Retinal pigment epithelial cell (primary cell): ENCODE results near the gene FER.
"Not testable (repeated sequence)": the region's sequence is repeated elsewhere in the genome, so short reads cannot be mapped to it uniquely, and the experiment has no call there.

Experiments used
- DNase-seq: peaks from one replicate; pipeline ENCODE4 v3.0.0-alpha.2; 2010; ENCODE audit warnings: low read depth
- H3K4me3 ChIP-seq: 2 replicates; pipeline ENCODE4 v1.5.1; 2011; ENCODE audit warnings: mild to moderate bottlenecking, low read length, control low read depth, moderate library complexity
- TF ChIP-seq, protein P1 (sequence below): conservative IDR thresholded peaks from 2 replicates; pipeline ENCODE4 v1.5.1; 2011; ENCODE audit warnings: low read depth, low read length, control low read depth, inconsistent platforms

FER gene

DNA sequence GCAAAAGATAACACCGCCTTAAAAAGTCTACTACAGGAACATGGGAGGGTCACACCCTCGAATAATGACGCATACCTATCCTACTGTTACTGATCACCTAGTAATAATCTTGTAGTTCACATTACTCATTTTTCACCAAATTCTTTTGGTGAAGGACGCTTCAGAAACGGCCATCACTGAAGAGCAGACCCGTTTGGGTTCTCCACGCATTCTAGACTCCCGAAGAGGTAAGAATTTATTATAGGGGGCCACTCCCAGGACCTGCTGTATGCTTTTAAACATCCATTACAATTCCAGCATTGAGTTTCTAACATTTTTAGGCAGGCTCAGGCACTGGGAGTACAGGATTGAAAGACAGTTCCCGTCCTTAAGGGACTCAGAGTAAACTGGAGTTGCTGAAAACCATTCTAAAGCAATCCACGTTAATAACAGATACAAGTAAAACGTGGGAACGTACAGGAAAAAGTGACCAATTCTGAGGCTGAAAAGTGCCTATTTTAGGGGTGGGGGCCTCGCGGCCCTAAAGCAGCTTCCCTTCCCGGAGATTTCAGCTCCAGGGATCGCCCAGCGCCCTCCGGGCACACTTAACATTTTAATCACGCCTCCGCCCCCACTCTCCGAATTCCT is at the start of gene FER:
Gene FER, plus strand, starts transcription at position 124 of the 627 bp plus-strand sequence. CDS start 50,286 bp downstream, outside the sequence.
- H3K4me3 ChIP-seq = peak within 1 kb of the TSS; percentile 82
- DNase-seq = peak; percentile 46

DNA sequence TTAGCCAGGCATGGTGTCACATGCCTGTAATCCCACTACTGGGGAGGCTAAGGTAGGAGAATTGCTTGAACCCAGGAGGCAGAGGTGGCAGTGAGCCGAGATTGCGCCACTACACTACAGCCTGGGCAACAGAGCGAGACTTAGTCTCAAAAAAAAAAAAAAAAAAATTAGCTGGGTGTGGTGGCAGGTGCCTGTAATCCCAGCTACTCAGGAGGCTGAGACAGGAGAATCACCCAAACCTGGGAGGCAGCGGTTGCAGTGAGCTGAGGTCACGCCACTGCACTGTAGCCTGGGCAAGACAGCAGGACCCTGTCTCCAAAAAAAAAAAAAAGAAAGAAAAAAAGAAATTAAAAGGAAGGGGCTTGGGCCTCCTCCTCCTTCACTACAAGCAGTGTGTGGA is 47.3 kb upstream of the FER start:
- not testable (repeated sequence) for H3K4me3 ChIP-seq, DNase-seq

More for the DNA sequence above, at the start of gene FER:
- TF ChIP-seq, protein P1, sequence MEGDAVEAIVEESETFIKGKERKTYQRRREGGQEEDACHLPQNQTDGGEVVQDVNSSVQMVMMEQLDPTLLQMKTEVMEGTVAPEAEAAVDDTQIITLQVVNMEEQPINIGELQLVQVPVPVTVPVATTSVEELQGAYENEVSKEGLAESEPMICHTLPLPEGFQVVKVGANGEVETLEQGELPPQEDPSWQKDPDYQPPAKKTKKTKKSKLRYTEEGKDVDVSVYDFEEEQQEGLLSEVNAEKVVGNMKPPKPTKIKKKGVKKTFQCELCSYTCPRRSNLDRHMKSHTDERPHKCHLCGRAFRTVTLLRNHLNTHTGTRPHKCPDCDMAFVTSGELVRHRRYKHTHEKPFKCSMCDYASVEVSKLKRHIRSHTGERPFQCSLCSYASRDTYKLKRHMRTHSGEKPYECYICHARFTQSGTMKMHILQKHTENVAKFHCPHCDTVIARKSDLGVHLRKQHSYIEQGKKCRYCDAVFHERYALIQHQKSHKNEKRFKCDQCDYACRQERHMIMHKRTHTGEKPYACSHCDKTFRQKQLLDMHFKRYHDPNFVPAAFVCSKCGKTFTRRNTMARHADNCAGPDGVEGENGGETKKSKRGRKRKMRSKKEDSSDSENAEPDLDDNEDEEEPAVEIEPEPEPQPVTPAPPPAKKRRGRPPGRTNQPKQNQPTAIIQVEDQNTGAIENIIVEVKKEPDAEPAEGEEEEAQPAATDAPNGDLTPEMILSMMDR = no peak

DNA sequence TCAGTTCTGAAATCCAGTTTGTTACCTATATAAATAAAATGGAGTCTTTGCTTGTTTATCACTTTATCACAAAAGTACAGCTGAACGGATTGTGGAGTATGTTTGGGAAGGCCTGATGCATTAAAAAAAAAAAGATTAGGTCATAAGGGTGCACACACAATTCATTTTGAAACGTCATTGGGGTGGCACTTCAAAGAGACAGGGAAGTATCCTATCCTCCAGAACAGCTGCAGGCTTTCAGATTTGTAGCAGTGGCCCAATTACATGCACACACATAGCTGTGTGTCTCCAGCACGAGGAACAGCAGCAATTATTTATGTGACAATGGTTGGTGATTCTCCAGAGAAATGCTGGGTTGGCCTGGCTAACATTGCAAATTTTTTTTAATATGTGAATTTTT is 46.8 kb upstream of the FER start:
- no peak overlapping the region for H3K4me3 ChIP-seq
- DNase-seq = no peak
- TF ChIP-seq, protein P1 = no peak

DNA sequence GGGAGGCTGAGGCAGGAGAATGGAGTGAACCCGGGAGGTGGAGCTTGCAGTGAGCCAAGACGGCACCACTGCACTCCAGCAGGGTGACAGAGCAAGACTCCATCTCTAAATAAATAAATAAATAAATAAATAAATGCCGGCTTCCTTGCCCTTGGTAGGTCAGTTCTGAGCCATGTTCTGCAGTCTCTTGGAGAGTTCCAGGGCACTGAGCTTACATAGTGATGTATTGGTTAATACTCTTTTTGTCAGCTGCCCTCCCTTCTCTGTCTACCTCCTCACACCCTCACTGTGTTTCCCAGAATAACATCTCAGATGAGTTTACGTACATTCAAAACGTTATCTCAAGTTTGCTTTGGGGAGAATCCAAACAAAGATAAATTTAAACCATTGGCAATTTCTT is 45.2 kb upstream of the FER start:
- DNase-seq = no peak
- no peak overlapping the region for H3K4me3 ChIP-seq
- TF ChIP-seq, protein P1 = no peak

DNA sequence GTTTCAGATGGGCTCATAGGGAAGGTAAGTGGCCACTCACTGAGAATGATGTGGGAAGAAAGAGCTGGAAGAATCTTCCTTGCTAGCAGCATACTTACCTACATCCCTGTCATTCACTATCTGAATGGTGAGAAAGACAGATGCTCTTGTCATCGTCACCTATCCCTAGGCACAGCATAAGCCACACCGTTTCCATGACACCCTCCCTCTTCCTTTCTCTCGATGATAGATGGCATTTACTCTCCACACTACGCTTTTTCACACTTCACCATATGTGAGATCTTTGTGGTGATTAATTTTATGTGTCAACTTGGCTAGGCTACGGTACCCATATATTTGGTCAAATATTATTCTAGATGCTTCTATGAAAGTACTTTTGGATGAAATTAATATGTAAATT is 44.4 kb upstream of the FER start:
- TF ChIP-seq, protein P1 = no peak
- no peak for DNase-seq
- no peak overlapping the region for H3K4me3 ChIP-seq

DNA sequence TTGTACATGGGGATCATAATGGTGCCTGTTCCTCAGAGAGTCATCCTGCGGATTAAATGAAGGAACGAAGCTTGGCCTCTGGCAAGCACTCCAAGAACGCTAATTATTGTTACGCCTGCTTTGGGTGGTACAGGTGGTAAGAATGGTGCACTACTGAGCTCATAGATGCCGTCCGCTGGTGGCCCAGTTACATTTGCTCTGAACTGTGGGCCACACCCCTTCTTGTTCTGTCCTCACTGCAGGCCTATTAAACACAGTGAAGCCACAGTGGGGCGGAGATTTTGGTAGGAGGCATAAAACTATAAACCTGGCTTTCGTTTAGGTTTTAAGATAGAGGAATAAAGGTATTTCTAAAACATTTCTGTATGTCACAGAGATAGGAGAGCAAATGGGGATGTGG is 40.6 kb upstream of the FER start:
- TF ChIP-seq, protein P1 = no peak
- no peak for DNase-seq
- no peak overlapping the region for H3K4me3 ChIP-seq

DNA sequence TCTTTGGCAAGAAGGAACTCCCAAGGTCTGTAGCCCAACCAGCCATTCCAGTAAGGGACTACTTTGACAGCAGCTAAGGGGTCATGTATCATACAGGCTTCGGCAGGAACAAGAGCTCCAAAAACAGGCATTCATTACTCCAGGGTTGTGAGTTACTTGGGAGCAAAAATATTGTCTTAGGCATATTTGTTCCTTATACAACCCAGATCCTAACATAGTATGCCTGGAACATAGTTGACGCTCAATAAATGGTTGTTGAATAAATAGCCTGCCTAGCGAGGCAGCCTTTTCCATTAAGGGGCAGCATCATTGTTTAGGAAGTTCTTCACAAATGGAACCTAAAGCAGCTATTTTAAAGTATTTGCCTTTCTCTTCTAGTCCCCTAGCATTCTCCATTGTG is 35.8 kb upstream of the FER start:
- no peak overlapping the region for H3K4me3 ChIP-seq
- no peak for DNase-seq
- TF ChIP-seq, protein P1 = no peak

DNA sequence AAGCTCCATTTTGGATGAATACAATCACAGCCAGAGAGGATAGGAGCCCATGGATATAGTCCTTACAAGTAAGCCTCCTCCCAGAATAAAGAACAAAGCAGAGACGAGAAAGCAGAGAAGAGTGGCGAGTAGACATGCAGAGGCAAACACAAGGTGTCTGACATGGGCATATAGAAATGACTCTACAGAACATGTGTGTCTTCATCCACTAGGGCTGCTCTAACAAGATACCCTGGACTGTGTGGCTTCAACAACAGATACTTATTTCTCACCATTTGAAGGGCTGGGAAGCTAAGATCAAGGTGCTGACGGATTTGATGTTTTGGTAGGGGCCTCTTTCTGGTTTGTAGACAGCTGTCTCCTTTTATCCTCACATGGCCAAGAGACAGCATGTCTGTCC is 32.3 kb upstream of the FER start:
- no peak overlapping the region for H3K4me3 ChIP-seq
- TF ChIP-seq, protein P1 = no peak
- no peak for DNase-seq
